B cell (primary cell): ENCODE results near the gene CLCA4. TPM values are rescaled to one million over a fixed set of nuclear protein-coding genes. Genes with fewer than 3 reads are reported as not detected.

Experiments used
- ATAC-seq: fragments of 200-7000 bp; cut with Tn5 transposase; one replicate; pipeline ENCODE4 v1.10.0; 2021; ENCODE audit warnings: low read depth, mild to moderate bottlenecking, moderate number of reproducible peaks, moderate library complexity
- CTCF ChIA-PET: fragments of 350-600 bp; sonication (Branson Sonifier 250); formaldehyde crosslinking; loops from one replicate; lab custom pipeline; 2021; ENCODE audit warnings: antibody characterized with exemption, inconsistent platforms; lab: Charles Lee
- POLR2A ChIA-PET: fragments of 350-600 bp; sonication (Branson Sonifier 250); formaldehyde crosslinking; loops from one replicate; lab custom pipeline; 2021; ENCODE audit warnings: antibody characterized with exemption; lab: Charles Lee
- DNase-seq: peaks from one replicate; pipeline ENCODE4 v3.0.0; 2013
- H2AFZ ChIP-seq: 2 replicates; pipeline ENCODE4 v1.6.1; 2012; ENCODE audit warnings: mild to moderate bottlenecking, low read depth, low read length; ENCODE audit not compliant: insufficient read depth, poor library complexity, severe bottlenecking
- H3K27ac ChIP-seq, 2 donors: 1 replicate in 1 of 2; 2 replicates in 1 of 2; pipeline ENCODE4 v1.5.1; 2012 to 2013; ENCODE audit warnings: low read length in 2 of 2, mild to moderate bottlenecking in 2 of 2, moderate library complexity in 1 of 2
- H3K27me3 ChIP-seq, 4 experiments: fragments of 200-600 bp in 1 of 4; sonication (generic) in 1 of 4; replicated peaks in 1 of 4; 1 replicate in 2 of 4; 2 replicates in 2 of 4; pipeline versions ENCODE4 v1.6.1 to v1.7.0; 2013 to 2016; ENCODE audit warnings: low read length in 3 of 4, mild to moderate bottlenecking in 2 of 4, mixed read lengths in 1 of 4, moderate library complexity in 1 of 4; ENCODE audit not compliant: insufficient read depth in 4 of 4, control insufficient read depth in 3 of 4; ENCODE audit errors: control extremely low read depth in 1 of 4
- H3K36me3 ChIP-seq, 2 experiments: replicated peaks in 1 of 2; 1 replicate in 1 of 2; 2 replicates in 1 of 2; pipeline versions ENCODE4 v1.6.1 to v1.7.1; 2013; ENCODE audit warnings: low read length in 1 of 2; ENCODE audit not compliant: insufficient read depth in 2 of 2, control insufficient read depth in 1 of 2; ENCODE audit errors: control extremely low read depth in 1 of 2, extremely low read depth in 1 of 2
- H3K4me1 ChIP-seq, 2 donors: fragments of 200-600 bp in 1 of 2; sonication (generic) in 1 of 2; 1 replicate in 1 of 2; 2 replicates in 1 of 2; pipeline versions ENCODE4 v1.5.1 to v1.6.1; 2013 to 2017; ENCODE audit warnings: low read length in 2 of 2; ENCODE audit not compliant: control insufficient read depth in 2 of 2, insufficient read depth in 2 of 2
- H3K4me2 ChIP-seq: replicated peaks from 2 replicates; pipeline ENCODE3; 2012; ENCODE audit warnings: mild to moderate bottlenecking, low read depth, low read length; ENCODE audit not compliant: poor library complexity, severe bottlenecking
- H3K4me3 ChIP-seq, 5 experiments: fragments of 200-600 bp in 1 of 5; sonication (generic) in 1 of 5; 1 replicate in 3 of 5; 2 replicates in 2 of 5; pipeline versions ENCODE4 v1.5.1 to v1.7.0; 2011 to 2016; ENCODE audit warnings: low read length in 4 of 5, mild to moderate bottlenecking in 4 of 5, low read depth in 2 of 5, control low read depth in 1 of 5, moderate library complexity in 1 of 5; ENCODE audit not compliant: insufficient read depth in 1 of 5; ENCODE audit errors: control extremely low read depth in 1 of 5, extremely low read depth in 1 of 5
- H3K79me2 ChIP-seq: fragments of 200-600 bp; sonication (generic); one replicate; pipeline ENCODE4 v1.6.0; 2016; ENCODE audit warnings: low read length; ENCODE audit not compliant: control insufficient read depth, insufficient read depth
- H3K9ac ChIP-seq: fragments of 200-600 bp; sonication (generic); 2 replicates; pipeline ENCODE4 v1.6.1; 2017; ENCODE audit warnings: mild to moderate bottlenecking, low read length, moderate library complexity
- H3K9me3 ChIP-seq, 3 donors: one replicate each; pipeline versions ENCODE4 v1.6.1 to v1.7.1; 2013; ENCODE audit warnings: low read length in 2 of 3; ENCODE audit not compliant: control insufficient read depth in 2 of 3, insufficient read depth in 1 of 3; ENCODE audit errors: control extremely low read depth in 1 of 3
- H4K20me1 ChIP-seq: 2 replicates; pipeline ENCODE4 v1.6.0; 2012; ENCODE audit warnings: mild to moderate bottlenecking, low read length; ENCODE audit not compliant: insufficient read depth, control insufficient read depth, poor library complexity, severe bottlenecking
- H3K27ac Mint-ChIP-seq: one replicate; pipeline ENCODE4 v1.8.0; 2021; ENCODE audit warnings: mixed read lengths
- H3K27me3 Mint-ChIP-seq: one replicate; pipeline ENCODE4 v1.8.0; 2021; ENCODE audit warnings: mixed read lengths
- H3K4me1 Mint-ChIP-seq: one replicate; pipeline ENCODE4 v1.8.0; 2021; ENCODE audit warnings: mixed read lengths
- H3K4me3 Mint-ChIP-seq: one replicate; pipeline ENCODE4 v1.8.0; 2021; ENCODE audit warnings: mixed read lengths
- H3K9me3 Mint-ChIP-seq: one replicate; pipeline ENCODE4 v1.8.0; 2022; ENCODE audit warnings: mixed read lengths; ENCODE audit not compliant: insufficient read depth
- CTCF ChIP-seq: fragments of 200-600 bp; IDR thresholded peaks from one replicate; pipeline ENCODE4 v1.8.0; 2022; ENCODE audit warnings: antibody characterized with exemption, mild to moderate bottlenecking
- EZH2 ChIP-seq: IDR thresholded peaks from 2 replicates; pipeline ENCODE4 v1.6.1; 2012; ENCODE audit warnings: borderline replicate concordance, low read depth, mild to moderate bottlenecking, moderate library complexity, low read length; ENCODE audit not compliant: insufficient read depth, poor library complexity, severe bottlenecking
- WGBS: methylation state at CpG from one replicate; pipeline ENCODE4 v1.1.5; 2013; ENCODE audit warnings: missing lambda C conversion rate; ENCODE audit not compliant: insufficient coverage; 5-methylcytosine and 5-hydroxymethylcytosine counted together
- intact Hi-C: fragments of 100-400 bp; cut with micrococcal nuclease; formaldehyde crosslinking; loops from one replicate; pipeline ENCODE4 v1.10.0; 2022
- polyA plus RNA-seq: library from polyadenylated mRNA; depleted of rRNA; stranded (reverse); fragments of >200 nt; gene quantifications from 2 replicates; pipeline ENCODE4 v1.2.3, GENCODE V29; 2012
- total RNA-seq, 2 donors: library from RNA; stranded (reverse); fragments of 120-200 nt in 1 of 2; gene quantifications; 1 replicate in 1 of 2; 2 replicates in 1 of 2; pipeline versions ENCODE4 v1.2.3 to v1.2.4, GENCODE V29; 2013 to 2022

Gene CLCA4
- total and polyA plus RNA-seq, 2 donors (not counting 1 experiment from before 2014, with no cell fraction given) = not detected

- Mint-ChIP-seq H3K27ac (no peak overlapping the region), H3K9me3 (no peaks in the 10 kb centered on the region), H3K27me3 (no peaks in the 10 kb centered on the region), H3K4me3 (no peak overlapping the region), H3K4me1 (no peaks in the 10 kb centered on the region)
- Histone ChIP-seq H3K36me3 (no peaks in the 10 kb centered on the region), H3K27me3 (peaks cover 0 to 3% (median 0%) of the 10 kb centered on the region in 4 experiments), H3K4me3 (no peak overlapping the region), H3K27ac (no peak overlapping the region), H3K79me2 (no peaks in the 10 kb centered on the region), H3K9me3 (no peaks in the 10 kb centered on the region), H3K9ac (no peak overlapping the region), H4K20me1 (no peaks in the 10 kb centered on the region), H3K4me1 (no peaks in the 10 kb centered on the region), H3K4me2 (no peak overlapping the region), H2AFZ (no peak overlapping the region)
- intact Hi-C loops = no loop called here
- 50% methylated on average over 1 of the region's 2 CpGs for WGBS
- ChIA-PET CTCF (interaction anchor here (0.8 to 1.2 kb wide), 6 partner anchors 14 to 228 kb away, joined by 3 to 8 read pairs (median 4); no protein-coding TSS in a partner anchor), POLR2A (interaction anchor here (0.6 kb wide), 1 partner anchor 134 kb away, joined by 3 read pairs; no protein-coding TSS in a partner anchor)
- TF ChIP-seq EZH2 (no peak), CTCF (no peak)
- DNase-seq = no peak
- ATAC-seq = no peak
Measured at GRCh38 chr1:86515597-86515996, 31.3 kb upstream of the CLCA4 start.

- ChIA-PET CTCF (interaction anchor here (0.9 kb wide), 1 partner anchor 35 kb away, joined by 3 read pairs; no protein-coding TSS in a partner anchor), POLR2A (no interaction called here)
- H3K4me1 Mint-ChIP-seq = no peaks in the 10 kb centered on the region
- Histone ChIP-seq H3K27me3 (peaks cover 0 to 5% (median 0%) of the 10 kb centered on the region in 4 experiments), H3K4me3 (no peak overlapping the region), H3K4me2 (no peak overlapping the region), H2AFZ (no peak overlapping the region), H4K20me1 (no peaks in the 10 kb centered on the region), H3K36me3 (no peaks in the 10 kb centered on the region), H3K79me2 (no peaks in the 10 kb centered on the region), H3K9ac (no peak overlapping the region), H3K9me3 (no peaks in the 10 kb centered on the region), H3K4me1 (no peaks in the 10 kb centered on the region), H3K27ac (no peak overlapping the region)
- ATAC-seq = no peak
- no peaks in the 10 kb centered on the region for H3K27me3 Mint-ChIP-seq
- no CpG with 5 or more reads among the region's 1 CpG for WGBS
- no peak for DNase-seq
- TF ChIP-seq CTCF (no peak), EZH2 (no peak)
- intact Hi-C loops = no loop called here
- H3K4me3 Mint-ChIP-seq = no peak overlapping the region
- H3K9me3 Mint-ChIP-seq = no peaks in the 10 kb centered on the region
- no peak overlapping the region for H3K27ac Mint-ChIP-seq
Measured at GRCh38 chr1:86516335-86516734, 30.5 kb upstream of the CLCA4 start.
